CD1c-positive myeloid dendritic cell (primary cell): ENCODE data around the gene CYP2A13.
A peak's percentile ranks its signal among the peaks of the same experiment; 100 is the strongest.
"Not testable (repeated sequence)": the region's sequence is repeated elsewhere in the genome, so short reads cannot be mapped to it uniquely, and the experiment has no call there.

Experiments
- DNase-seq: peaks from one replicate; pipeline ENCODE4 v3.0.0-alpha.2; 2016; ENCODE audit errors: extremely low spot score

Gene CYP2A13, protein sequence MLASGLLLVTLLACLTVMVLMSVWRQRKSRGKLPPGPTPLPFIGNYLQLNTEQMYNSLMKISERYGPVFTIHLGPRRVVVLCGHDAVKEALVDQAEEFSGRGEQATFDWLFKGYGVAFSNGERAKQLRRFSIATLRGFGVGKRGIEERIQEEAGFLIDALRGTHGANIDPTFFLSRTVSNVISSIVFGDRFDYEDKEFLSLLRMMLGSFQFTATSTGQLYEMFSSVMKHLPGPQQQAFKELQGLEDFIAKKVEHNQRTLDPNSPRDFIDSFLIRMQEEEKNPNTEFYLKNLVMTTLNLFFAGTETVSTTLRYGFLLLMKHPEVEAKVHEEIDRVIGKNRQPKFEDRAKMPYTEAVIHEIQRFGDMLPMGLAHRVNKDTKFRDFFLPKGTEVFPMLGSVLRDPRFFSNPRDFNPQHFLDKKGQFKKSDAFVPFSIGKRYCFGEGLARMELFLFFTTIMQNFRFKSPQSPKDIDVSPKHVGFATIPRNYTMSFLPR

DNA sequence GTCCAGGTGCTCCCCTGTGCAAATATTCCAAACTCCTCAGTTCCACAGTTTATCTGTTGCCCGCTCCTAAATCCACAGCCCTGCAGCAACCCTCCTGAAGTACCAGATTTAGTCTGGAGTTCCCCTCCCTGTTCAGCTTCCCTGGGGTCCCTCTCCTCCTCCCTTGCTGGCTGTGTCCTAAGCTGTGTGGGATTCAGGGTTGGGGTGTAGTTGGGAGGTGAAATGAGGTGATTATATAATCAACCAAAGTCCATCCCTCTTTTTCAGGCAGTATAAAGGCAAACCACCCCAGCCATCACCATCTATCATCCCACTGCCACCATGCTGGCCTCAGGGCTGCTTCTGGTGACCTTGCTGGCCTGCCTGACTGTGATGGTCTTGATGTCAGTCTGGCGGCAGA is at the start of gene CYP2A13:
TSS of gene CYP2A13 (plus strand) at position 301 of the 400 bp plus-strand sequence. CDS start at position 322, 21 bp downstream.
- no peak for DNase-seq

DNA sequence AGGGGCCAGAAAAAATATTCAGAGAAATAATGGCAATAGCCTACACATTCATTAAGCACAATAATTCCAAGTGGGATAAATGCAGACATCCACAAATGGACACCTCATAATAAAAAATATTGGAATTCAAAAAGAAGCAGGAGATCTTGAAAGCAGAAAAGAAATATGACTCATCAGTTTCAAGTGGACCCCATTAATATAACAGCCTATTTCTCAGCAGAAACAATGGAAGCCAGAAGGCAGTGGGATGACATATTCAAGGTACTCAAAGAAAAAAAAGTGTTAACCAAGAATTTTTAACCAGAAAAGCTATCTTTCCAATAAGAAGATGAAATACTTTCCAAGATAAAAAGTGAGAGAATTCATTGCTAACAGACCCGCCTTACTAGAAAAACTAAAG is 48.4 kb upstream of the CYP2A13 start:
- DNase-seq = no peak

DNA sequence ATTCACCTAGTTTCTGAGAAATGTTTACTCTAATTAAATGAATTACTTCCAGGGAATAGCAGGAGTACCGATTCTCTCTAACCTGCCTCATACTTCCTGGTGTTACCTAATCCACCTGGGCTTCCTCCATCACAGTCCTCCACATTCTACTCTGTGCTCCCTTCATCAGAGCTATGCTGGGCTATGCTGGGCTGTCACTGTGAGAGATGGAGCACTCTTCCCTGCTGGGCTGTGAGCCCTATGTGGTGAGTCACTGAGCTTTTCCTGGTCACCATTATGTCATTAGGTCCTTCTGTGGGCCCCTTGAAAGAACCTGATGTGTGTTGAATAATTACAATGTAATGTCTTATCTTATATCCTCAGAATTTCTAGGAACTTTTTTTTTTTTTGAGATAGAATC is 43.2 kb upstream of the CYP2A13 start:
- DNase-seq = not testable (repeated sequence)

DNA sequence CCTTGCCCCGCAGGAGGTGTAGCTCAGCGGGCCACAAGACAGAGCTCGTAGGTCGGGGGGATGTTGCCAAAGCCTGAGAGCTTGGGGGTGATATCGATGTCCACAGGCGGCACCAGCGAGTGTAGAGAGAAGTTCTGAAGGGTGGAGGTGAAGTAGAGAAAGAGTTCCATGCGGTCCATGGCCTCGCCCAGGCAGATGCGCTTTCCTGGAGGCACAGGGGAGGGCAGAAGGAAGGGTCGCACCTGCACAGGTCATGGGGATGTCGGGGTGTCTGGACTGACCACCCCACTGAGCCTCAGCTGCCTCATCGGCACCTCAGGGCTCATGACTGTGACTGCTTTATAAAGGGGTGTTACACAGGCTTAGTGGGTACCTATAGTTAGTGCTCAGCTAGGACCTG is 37.8 kb upstream of the CYP2A13 start:
- DNase-seq = no peak

DNA sequence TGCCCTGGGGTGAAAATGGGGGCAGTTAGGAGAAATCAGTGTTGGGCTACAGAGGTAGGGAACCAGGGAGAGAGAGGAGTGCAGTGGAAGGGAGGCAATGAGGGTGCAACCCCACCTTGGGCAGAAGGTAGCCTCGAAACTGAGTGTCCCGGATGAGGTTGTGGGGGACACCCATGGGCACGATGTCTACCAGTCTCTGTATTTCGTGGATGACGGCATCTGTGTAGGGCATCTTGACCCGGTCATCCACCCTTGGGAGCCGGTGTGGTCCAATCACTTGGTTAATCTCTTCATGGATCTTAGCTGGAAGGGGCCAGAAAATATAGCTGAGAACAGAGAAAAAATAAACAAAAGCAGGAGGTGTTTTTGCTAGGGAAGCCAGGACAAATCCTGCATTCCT is 36.1 kb upstream of the CYP2A13 start:
- not testable (repeated sequence) for DNase-seq

DNA sequence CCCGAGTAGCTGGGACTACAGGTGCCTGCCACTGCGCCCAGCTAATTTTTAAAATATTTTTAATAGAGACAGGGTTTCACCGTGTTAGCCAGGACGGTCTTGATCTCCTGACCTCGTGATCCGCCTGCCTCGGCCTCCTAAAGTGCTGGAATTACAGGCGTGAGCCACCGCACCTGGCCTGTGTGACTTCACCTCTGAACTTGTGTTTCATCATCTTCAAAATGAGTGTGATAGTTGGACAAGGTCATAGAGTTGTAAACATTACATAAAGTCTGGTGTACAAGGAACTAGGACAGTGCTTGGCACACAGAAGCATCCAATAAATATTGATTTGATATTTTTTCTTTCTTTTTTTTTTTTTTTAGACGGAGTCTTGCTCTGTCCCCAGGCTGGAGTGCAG is 34.9 kb upstream of the CYP2A13 start:
- DNase-seq = not testable (repeated sequence)

DNA sequence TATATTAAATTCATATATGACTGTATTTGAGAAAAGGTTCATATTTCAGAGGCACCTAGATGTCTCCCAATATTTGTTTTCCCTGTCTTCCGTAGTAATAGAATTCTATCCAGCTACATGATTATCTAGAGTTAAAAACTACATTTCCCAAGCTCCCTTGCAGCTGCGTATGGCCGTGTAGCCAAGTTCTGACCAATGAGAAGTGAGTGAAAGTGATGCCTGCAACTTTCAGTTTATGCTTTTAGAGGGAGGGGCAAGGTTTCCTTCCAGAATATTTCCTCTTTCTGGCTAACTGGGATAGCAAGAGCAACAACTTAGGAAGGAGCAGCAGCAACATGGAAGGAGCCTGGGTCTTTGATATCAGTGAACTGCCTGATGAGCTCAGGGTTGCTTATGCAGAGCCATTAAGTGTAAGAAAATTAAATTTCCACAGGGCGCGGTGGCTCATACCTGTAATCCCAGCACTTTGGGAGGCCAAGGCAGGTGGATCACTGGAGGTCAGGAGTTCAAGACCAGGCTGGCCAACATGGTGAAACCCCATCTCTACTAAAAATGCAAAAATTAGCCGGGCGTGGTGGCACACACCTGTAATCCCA is 23.2 kb upstream of the CYP2A13 start:
- DNase-seq = peak; percentile 12

DNA sequence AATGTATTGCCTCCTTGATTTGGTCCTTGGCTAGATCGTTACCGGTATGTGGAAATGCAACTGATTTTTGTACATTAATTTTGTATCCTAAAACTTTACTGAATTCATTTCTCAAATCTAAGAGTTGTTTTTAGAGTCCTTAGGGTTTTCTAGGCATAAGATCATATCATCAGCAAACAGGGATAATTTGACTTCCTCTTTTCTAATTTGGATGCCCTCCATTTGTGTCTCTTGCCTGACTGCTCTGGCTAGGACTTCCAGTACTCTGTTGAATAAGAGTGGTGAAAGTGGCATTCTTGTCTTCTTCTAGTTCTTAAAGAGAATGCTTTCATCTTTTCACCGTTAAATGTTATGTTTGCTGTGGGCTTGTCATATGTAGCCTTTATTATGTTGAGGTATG is 12.0 kb upstream of the CYP2A13 start:
- DNase-seq = no peak

DNA sequence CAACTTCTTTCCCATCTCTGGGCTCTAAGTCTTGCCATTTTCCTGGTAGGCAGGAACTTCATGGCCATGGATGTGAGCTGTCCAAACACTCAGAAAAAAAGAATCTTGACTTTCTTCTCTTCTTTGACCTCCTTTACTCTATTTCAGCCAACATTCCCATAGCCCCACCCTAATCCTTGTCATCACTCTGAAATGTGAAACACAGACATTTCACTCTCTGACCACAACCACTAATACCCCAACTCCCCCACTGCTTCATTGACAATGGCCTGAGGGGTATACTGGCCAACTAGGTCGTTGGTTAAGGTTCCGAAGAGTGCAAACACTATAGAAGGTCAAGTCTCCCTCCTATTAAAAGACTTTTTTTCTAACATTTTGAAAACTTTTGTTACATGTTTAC is 4.7 kb upstream of the CYP2A13 start:
- DNase-seq = no peak

DNA sequence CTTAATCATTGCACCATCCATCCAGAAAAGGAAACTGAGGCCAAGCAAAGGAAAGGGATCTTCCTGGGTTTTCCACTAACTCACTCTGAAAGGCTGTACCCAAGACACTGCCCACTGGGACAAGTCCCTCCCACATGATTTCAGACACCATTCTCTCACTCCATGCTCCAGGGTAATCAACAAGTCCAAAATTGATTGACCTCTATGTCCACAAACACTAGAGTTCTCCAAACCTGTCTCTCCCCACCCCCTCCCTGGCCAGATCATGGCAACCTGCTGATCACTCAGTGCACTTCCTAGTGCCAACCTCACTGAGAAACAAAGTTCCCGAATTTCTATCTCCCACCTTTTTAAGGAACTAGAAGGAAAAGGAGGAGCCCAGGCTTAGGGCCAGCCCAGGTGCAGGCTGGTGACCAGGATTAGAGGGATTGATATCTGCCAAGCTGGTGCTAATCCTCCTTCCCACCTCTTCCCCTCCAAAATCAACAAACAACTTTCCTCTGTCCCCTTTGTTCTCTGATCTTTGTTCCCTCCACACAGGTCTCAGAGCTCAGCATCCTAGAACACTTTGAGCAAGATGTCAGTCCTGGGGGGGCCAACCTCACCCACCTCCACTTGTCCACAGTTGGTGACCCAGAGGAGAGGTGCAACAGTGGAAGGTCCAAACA is 2.4 kb upstream of the CYP2A13 start:
- DNase-seq = no peak

DNA sequence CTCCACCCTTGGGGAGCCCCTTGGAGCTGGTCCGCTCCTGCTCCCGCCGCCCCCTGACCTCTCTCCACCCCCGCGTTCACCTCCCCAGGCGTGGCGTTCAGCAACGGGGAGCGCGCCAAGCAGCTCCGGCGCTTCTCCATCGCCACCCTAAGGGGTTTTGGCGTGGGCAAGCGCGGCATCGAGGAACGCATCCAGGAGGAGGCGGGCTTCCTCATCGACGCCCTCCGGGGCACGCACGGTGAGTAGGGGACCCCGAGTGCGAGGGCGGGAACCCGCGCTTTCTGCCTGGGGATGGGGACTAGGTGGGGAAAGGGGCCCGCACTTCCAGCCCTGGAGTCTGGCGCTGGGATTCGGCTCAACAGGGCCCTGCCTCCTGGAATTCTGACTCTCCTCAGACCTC is 1.7 kb downstream of the CYP2A13 start:
- no peak for DNase-seq

DNA sequence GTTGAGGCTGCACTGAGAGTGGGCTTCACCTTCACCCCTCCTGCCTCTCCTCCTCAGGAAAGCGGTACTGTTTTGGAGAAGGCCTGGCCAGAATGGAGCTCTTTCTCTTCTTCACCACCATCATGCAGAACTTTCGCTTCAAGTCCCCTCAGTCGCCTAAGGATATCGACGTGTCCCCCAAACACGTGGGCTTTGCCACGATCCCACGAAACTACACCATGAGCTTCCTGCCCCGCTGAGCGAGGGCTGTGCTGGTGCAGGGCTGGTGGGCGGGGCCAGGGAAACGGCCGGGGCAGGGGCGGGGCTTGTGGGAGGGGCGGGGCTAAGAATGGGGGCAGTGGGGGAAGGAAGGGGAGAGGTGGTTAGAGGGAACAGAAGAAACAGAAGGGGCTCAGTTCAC is 7.5 kb downstream of the CYP2A13 start:
- DNase-seq = no peak

DNA sequence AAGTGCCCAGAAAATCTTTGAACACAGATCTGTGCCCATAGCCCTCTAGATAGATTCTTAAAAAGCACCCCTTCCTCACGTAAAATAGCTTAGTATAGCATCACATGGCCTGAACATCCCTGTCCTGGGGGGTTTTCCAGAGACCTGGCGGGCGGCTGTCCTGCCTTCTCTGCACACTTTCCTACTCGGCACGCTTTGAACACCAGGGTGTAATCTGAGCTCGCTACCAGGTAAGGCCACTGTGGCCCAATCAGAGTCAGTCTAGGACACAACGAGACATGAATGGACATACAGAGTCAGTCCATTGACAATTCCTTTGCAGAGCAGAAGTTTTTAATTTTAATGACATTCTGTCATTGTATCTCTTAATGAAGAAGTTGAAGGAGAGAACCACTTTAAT is 8.1 kb downstream of the CYP2A13 start:
- no peak for DNase-seq

DNA sequence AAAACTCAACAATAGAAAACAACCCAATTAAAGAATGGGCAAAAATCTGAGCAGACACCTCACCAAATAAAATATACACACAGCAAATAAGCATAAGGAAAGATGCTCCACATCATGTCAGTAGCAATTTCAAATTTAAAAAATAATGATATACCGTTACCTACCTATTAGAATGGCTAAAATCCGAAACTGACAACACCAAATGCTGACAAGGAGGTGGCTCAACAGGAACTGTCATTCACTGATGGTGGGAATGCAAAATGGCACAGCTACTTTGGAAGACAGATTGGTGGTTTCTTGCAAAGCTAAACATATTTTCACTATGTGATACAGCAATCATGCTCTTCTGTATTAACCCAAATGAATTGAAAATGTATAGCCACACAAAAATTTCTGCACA is 9.1 kb downstream of the CYP2A13 start:
- DNase-seq = no peak

DNA sequence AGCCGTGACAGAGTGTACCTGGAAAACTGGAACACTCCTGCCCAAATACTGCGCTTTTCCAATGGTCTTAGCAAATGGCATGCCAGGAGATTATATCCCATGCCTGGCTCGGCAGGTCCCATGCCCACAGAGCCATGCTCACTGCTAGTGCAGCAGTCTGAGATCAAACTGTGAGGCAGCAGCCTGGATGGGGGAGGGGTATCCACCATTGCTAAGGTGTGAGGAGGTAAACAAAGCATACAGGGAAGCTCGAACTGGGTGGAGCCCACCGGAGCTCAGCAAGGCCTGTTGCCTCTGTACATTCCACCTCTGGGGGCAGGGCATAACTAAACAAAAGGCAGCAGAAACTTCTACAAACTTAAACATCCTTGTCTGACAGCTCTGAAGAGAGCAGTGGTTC is 10.5 kb downstream of the CYP2A13 start:
- DNase-seq = no peak

DNA sequence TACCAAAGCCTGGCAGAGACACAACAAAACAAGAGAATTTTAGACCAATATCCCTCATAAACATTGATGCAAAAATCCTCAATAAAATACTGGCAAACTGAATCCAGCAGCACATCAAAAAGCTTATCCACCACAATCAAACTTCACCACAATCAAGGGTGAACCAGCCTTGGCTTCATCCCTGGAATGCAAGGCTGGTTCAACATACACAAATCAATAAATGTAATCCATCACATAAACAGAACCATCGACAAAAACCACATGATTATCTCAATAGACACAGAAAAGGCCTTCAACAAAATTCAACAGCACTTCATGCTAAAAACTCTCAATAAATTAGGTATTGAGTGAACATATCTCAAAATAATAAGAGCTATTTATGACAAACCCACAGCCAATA is 14.0 kb downstream of the CYP2A13 start:
- not testable (repeated sequence) for DNase-seq

DNA sequence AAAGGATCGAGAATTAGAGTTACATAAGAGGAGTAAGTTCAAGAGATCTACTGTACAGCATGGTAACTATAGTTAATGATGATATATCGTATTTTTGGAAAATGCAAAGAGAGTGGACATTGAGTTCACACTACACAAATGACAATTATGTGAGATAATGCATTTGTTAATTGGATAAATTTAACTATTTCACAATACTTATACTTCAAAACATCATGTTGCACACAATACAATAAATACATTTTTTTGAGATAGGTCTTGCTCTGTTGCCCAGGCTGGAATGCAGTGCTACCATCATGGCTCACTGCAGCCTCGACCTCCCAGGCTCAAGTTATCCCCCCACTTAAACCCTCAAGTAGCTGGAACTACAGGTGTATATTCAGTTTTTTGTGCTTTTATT is 17.9 kb downstream of the CYP2A13 start:
- DNase-seq = no peak

DNA sequence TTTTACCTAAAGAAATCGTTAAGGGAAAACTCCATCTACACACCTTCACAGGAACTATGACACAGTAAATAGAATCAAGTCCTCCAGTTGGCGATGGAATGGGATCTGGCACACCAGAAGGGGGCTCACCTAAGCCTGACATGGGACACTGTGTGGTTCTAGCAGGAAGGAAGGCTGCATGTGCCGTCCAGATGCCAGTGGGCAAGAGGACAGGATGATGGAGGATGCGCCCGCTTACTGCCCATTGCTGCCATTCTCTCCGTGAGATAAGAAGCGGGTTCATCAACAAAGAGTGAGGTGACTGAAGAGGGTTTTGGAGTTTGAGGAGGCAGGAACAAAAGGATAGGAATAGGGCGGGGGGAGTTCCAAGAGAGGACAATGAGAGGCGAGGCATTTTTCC is 23.0 kb downstream of the CYP2A13 start:
- no peak for DNase-seq

DNA sequence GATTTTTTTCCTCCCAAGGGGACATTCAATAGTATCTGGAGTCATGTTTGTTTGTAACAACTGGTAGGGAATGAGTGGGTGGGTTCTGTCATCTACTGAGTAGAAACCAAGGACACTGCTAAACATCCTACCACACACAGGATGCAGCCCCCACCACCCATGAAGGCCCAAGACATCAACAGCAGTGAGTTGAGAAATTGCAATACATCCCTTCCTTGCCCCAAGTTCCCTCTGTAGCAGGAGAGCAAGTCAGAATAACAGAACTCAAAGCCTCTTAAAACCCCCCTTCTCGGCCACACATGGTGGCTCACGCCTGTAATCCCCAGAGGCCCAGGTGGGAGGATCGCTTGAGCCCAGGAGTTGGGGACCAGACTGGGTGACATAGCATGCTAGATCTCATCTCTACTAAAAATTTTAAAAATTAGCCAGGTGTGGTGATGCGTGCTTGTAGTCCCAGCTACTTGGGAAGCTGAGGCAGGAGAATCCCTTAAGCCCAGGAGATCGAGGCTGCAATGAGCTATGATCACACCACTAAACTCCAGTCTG is 23.6 kb downstream of the CYP2A13 start:
- DNase-seq = no peak

DNA sequence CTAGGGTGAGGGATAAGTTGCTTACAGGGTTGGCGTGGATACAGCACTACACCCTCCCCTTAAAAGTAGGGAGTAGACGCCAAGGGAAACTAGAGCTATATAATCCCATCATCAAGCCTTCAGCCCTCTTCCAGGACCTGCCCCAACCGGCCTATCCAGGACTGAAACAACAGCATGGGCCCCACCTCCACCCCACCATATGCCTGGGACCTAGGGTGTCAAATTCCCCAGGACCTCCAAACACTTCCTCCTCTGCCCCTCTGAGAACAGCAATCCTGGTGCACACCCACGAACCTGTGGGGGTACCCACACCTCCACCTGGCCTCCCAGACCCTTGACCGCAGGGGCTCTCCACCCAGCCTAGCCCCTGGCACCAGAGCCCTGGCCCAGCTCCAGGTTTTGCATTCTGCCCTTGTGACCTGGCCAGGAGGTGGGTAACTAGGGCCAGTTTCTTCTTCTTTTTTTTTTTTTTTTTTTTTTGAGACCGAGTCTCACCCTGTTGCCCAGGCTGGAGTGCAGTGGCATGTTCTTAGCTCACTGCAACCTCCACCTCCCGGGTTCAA is 24.6 kb downstream of the CYP2A13 start:
- DNase-seq = no peak

DNA sequence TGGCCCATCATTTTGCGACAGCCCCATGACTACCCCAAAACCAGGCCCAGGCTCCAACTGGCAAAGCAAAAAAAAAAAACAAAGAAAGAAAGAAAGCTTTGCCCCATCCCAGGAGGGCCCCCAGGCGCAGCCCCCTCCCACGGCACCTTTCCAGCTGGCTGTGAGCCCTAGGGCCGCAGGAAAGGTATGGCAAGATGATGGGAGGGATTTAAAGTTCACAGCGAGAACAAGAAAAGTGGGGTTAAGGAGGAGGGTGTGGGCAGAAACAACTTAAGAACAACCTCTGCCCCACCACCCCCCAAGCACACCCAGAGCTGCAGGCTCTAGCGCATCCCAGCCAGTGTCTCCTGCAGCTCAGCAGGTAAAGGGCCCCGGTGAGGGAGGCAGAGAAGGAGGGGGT is 25.9 kb downstream of the CYP2A13 start, which contains the start of gene CYP2F1:
TSS of gene CYP2F1 (plus strand) at position 301 of the 400 bp plus-strand sequence. CDS start 1,757 bp downstream, outside the sequence.
- no peak for DNase-seq

DNA sequence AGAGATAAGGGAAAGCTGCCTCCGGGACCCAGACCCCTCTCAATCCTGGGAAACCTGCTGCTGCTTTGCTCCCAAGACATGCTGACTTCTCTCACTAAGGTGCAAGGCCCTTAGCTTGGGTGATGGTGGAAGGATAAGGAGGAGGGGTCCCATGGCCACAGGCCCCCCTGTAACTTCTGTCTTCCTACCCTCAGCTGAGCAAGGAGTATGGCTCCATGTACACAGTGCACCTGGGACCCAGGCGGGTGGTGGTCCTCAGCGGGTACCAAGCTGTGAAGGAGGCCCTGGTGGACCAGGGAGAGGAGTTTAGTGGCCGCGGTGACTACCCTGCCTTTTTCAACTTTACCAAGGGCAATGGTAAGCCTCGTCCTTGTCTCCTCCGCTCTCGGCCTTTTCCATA is 28.0 kb downstream of the CYP2A13 start:
- DNase-seq = no peak
